Activated CD4-positive, alpha-beta T cell treated with anti-CD3 and anti-CD28 coated beads, Interleukin-2, Interleukin-6, amounts not matched to agents 100 ng/mL and 50 ng/mL, durations not matched to agents 16 hours and 8 hours (primary cell): ENCODE results near the gene PLEKHN1.
A peak's percentile ranks its signal among the peaks of the same experiment; 100 is the strongest.
"Not testable (repeated sequence)": the region's sequence is repeated elsewhere in the genome, so short reads cannot be mapped to it uniquely, and the experiment has no call there.

Experiments used
- DNase-seq: peaks from one replicate; pipeline ENCODE4 v3.0.0-alpha.2; 2020

The PLEKHN1 gene

GRCh38 chr1:944341-945325, 21.6 kb upstream of the PLEKHN1 start:
- DNase-seq = no peak

- no peak for DNase-seq
Measured at GRCh38 chr1:945688-946556, 20.4 kb upstream of the PLEKHN1 start.

- not testable (repeated sequence) for DNase-seq
Measured at GRCh38 chr1:946811-947210, 19.5 kb upstream of the PLEKHN1 start.

GRCh38 chr1:947958-948357, 18.3 kb upstream of the PLEKHN1 start:
- DNase-seq = no peak

- DNase-seq = no peak
Measured at GRCh38 chr1:950268-950667, 16.0 kb upstream of the PLEKHN1 start.

DNA sequence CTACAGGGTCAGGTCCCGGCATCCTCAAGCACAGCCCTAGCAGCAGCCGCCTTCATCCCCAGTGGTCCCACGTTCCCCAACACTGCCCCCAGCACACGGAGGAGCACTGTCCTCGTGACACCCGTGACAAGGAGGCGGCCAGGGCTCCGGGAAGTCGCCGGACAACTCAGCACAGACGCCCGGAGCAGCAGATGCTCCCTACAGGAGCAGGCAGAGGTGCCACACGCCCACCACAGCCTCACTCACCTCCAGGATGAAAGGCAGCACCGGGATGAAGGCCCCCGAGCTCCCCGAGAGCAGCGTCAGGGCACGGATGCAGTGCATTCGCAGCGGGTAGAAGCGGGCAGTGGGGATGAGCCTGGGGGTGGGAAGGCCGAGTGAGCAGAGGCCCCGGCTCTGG, 15.4 kb upstream of the PLEKHN1 start:
- DNase-seq = no peak

DNA sequence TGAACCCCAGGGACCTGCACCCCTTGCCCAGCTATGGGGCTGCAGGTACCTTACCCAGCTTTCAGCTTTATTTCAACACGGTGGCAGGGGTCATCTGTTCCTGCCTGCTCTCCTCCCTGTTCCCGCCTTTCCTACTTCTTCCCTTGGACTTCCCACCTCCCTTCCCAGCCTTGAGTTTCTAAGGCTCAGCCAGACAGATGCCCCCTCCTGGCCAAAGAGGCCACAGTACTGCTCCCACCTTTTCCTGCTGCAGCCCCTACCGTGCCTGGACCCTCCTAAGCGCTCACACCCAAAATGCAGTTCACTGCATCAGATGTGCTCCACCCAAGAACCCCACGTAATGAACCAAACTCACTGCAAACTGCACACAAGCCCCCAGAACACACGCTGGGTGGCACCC, 14.9 kb upstream of the PLEKHN1 start:
- DNase-seq = no peak

- DNase-seq = no peak
Measured at GRCh38 chr1:952201-952600, 14.1 kb upstream of the PLEKHN1 start.

DNA sequence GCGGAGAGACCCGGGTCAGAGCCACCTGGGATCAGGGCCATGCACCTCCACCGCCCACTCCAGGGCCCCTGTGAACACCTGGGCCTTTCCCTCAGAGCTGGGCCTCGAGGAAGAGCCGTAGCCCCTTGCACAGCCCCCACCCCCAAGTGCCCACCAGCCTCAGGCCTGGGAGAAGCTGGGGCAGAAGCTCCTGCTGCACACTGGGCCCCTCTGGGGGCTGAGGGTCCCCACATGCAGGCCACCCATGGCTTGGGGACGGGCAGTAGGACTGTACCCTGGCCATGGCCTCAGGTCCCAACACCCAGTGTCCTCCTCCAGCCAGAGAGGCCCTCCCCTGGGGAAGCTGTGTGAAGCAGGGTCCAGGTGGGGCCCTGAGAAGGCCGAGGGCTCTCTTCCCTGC, 13.7 kb upstream of the PLEKHN1 start:
- DNase-seq = no peak

DNA sequence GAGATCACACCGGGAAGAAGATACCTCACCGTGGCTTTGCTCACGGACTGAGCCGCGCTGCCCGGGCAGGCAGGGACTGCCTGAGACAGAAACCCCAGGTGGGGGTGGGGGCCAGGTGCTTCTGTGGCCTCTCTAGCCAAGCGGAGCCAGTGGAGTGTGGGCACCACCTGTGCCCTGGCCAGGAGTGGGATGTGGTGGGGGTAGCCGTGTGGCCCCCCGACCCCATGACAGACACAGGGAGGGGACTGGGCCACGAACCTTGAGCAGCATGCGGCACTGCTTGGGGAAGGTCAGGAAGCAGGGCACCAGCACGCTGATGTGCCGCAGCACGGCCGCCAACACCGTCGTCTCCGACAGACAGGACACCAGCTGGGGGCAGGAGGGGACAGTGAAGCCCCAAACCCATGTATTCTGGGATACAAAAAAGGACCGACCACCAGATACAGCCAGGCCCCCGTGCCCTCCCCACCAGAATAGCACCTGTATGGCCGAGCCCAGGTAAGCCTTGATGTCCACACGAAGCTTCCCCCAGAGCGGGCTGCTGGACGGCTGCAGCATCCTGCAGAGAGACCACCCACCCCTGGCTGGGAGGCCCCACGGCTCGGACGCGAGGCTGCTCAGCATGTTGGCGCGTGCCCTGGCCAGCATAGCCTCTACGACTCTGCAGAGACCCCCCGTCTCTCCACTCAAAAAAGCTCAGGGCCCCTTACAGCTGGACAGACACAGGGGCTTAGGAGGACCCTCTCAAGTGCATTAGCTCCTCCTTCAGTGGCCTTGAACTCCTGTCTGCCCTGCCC, 12.6 kb upstream of the PLEKHN1 start:
- DNase-seq = no peak

- no peak for DNase-seq
Measured at GRCh38 chr1:954927-955326, 11.4 kb upstream of the PLEKHN1 start.

DNA sequence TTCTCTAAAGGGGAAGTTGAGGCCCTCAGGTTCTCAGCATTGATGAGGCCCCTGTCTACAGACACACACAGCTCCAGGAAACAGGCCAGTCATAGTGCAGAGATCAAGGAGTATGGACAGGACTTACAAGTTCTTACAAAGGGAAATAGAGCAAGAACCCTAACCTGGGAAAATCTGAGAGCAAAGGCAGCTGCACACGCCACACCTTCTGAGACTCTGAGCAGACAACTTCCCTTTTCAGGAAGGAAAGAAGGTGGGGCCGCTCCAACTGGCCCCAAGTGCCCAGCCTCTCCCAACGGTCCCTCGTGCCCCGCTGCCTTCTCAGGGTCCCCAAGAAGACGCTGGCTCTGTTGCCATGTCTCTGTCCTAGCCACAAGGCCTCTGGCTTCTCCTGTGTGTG, 10.8 kb upstream of the PLEKHN1 start:
- no peak for DNase-seq

- no peak for DNase-seq
Measured at GRCh38 chr1:956636-957035, 9.6 kb upstream of the PLEKHN1 start.

- DNase-seq = peak; percentile 98
Measured at GRCh38 chr1:958823-959730, 7.2 kb upstream of the PLEKHN1 start, which contains the start of gene NOC2L. TSS of gene NOC2L (minus strand) at chr1:959256. CDS start at chr1:959240, 16 bp downstream.

- no peak for DNase-seq
Measured at GRCh38 chr1:959731-960362, 6.4 kb upstream of the PLEKHN1 start.

- DNase-seq = peak; percentile 89
Measured at GRCh38 chr1:960363-961131, 5.7 kb upstream of the PLEKHN1 start, which contains the start of gene KLHL17. TSS of gene KLHL17 (plus strand) at chr1:960584. CDS start at chr1:960694, 110 bp downstream.

- no peak for DNase-seq
Measured at GRCh38 chr1:961132-961669, 5.1 kb upstream of the PLEKHN1 start.

GRCh38 chr1:962381-963300, 3.6 kb upstream of the PLEKHN1 start:
- DNase-seq = no peak

- no peak for DNase-seq
Measured at GRCh38 chr1:963301-963651, 3.0 kb upstream of the PLEKHN1 start.
